HG03571 (cell line): Measurements from ENCODE around the gene HERC5.
"Not testable (repeated sequence)": the region's sequence is repeated elsewhere in the genome, so short reads cannot be mapped to it uniquely, and the experiment has no call there.

ENCODE experiments used
- ATAC-seq: cut with Tn5 transposase; IDR thresholded peaks from one replicate; pipeline ENCODE4 v1.9.1; 2021; ENCODE audit not compliant: unreplicated experiment

HERC5 gene

DNA sequence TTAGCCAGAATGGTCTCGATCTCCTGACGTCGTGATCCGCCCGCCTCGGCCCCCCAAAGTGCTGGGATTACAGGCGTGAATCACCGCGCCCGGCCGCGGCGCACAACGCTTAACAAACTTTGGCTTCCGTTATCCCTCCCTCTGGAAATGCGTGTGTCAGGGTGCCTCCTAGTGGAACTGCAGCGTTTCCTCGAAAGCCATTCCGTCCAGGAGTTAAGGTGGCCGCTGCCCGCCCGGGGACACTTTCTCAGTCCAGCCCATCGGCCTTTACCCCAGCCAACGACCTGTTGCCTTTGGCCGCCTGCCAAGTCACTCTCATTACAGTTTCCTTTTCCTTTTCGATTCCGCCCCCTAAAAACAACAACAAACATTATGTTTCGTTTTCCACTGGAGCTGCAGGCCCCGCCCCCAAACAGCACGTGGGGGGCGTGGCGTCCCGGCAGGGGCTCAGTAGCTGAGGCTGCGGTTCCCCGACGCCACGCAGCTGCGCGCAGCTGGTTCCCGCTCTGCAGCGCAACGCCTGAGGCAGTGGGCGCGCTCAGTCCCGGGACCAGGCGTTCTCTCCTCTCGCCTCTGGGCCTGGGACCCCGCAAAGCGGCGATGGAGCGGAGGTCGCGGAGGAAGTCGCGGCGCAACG, at the start of gene HERC5:
Gene HERC5 (plus strand): TSS at position 450 of the 637 bp plus-strand sequence. CDS start 151 bp downstream, at position 601.
- peak; percentile 95 for ATAC-seq

DNA sequence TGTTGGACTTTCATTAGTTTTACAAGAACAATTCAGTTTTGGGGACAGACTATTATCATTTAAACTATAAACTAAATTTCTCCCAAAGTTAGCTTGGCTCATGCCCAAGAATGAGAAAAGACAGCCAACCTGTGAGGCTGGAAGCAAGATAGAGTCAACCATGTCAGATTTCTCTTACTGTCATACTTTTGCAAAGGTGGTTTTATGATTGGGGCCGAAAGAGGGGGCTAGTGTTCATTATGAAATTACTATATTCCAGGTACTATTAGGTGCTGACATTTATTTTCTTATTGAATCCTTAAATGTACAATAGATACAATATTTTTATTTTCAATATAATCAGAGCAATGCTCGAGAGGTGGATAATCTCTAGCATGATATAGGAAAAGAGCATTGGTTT, 47.7 kb upstream of the HERC5 start:
- ATAC-seq: no peak

DNA sequence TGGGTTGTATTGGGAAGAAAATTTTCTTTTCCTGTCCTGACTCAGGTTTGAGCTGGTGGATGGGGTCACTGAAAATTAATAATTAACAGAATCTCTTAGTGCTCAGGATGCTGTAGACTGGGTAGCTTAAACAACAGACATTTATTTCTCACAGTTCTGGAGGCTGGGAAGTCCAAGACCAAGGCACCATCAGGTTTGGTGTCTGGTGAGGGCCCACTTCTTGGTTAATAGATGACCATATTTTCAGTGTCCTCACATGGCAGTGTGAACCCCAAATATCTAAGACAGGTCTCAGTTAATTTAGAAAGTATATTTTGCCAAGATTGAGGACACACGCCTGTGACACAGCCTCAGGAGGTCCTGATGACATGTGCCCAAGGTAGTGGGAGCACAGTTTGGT, 47.1 kb upstream of the HERC5 start:
- ATAC-seq: no peak

DNA sequence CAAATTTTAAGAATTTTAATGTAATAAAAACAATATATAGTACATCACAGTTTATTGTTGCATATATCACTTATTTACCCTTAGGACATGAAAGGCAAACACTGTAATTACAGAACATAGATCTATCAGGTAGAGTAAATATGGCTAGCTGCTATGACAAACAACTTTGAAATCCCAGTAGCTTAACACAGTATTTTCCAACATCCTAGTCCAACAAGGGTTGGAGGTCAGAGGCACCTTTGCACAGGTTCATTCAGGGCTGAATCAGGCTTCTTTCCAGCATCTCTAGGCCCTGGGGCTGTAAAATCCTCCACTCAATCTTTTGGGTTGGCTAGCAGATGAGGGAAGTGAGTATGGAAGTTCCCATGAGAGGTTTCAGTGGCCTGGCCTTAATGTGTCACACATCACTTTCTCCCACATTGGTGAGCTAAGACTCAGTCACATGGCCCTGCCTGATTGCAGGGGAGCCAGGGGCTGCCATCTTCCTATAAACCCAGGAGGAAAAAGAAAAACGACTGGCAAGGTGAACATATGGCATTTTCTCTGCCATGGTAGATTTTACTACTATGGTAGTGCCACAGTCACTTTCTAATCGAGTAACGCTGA, 45.3 kb upstream of the HERC5 start:
- no peak for ATAC-seq

DNA sequence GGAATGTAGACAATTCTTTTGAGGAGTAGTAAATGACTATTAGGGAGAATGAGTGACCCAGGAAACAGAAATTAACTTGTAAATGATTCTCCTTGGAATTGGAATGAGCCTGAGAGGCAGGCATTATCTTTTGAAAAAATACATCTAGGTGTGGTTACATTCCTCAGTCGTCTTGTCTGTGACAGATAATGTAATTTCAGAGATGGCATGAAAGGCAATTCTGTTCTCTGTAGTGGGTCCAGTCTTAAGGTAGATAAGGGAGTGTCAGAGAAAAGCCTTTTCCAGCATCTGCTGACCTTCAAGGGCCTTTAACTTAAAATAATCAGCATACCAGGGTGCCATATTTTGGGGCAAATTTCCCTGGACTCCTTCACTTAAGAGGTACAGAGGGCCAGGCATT, 43.1 kb upstream of the HERC5 start:
- no peak for ATAC-seq

DNA sequence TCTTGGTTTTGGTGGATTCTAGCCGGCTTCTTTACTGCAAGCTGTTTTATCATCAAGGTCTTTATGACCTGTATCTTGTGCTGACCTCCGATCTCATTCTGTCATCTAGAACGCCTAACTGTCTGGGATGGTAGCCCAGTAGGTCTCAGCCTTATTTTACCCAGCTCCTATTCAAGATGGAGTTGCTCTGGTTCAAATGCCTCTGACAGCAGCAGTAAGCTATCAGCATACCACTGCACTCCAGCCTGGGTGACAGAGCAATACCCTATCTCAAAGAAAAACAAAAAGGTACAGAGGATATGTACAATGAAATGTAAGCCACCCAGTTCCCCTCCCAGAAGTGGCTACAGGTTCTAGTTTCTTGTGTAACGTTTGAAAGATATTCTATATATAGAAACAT, 42.2 kb upstream of the HERC5 start:
- ATAC-seq: no peak

DNA sequence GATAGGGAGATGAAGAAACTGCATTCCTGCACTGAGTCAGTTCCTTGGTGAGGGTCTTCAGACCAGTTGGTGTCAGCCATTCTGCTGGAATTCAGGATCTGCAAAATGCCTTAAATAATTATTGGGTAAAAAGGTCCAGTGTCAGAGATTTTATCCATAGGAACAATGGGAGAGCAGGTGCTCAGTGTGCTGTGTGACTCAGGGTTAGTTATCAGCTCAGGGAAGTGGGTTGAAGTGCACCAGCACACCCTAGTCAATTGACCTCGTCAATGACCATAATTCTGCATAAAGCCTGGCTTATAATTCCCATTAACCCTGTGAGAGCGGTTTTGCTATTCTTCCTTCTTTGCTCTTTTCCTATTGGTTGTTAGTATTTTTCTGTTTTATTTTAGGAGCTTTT, 40.9 kb upstream of the HERC5 start:
- no peak for ATAC-seq

DNA sequence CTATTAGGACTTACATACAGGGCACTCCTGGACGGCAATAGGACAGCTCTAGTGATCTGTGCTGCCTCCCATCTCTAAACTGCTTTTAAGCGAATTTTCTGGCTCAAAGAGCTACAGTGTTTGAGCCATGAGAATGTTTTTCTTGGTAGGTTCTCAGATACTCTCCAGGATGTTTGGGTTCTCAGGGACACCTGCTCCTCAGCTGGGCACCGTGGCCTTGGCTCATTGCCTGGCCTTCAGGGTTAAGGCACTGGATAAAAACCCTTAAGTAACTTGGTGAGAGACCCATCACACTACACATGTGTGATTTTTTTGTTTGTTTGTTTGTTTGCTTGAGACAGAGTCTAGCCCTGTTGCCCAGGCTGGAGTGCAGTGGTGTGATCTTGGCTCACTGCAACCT, 38.5 kb upstream of the HERC5 start:
- ATAC-seq: no peak

DNA sequence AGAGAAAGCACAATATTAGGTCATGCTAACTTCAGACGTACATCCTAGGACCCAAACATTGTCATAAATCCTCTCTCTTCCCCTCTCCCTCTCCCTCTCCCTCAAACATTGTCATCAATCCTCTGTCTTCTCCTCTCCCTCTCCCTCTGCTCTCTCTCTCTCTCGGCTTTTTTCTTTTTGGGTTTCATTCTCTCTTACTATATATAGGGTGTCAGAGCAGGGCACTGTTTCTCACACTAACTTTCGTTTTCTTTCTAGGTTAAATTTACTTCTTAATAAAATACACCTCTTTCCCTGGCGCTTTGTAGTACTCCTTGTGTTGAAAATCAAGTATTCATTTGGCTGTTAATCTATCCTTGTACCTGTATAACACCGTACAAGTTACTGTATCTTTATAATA, 37.0 kb upstream of the HERC5 start:
- ATAC-seq: no peak

DNA sequence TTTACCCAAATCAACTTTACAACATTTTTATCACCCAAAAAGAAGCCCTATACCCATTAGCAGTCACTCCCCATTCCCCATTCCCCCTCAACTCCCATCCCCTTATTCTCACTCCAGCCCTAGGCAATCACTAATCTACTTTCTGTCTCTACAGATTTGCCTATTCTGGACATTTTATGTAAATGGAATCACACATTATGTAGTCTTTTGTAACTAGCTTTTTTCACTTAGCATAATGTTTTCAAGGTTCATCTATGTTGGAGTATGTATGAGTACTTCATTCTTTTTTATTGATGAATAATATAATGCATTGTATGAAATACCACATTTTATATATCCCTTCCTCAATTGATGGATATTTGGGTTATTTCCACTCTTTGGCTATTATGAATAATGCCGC, 36.1 kb upstream of the HERC5 start:
- no peak for ATAC-seq

DNA sequence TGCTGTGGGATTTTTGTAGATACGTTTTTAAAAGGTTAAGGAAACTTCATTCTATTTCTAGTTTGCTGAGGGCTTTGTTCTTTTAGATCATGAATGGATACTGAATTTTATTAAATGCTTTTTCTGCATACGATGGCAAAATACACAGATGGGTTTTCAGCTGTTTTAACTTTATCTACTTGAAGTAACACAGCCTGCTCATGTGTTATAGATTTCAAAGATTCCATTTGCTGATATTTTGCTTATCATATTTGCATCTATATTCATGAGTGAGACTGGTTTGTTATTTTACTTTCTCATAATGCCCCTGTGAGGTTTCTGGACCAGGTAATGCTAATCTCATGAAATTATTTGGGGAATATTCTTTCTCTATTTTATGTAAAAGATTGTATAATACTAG, 34.5 kb upstream of the HERC5 start:
- ATAC-seq: no peak

DNA sequence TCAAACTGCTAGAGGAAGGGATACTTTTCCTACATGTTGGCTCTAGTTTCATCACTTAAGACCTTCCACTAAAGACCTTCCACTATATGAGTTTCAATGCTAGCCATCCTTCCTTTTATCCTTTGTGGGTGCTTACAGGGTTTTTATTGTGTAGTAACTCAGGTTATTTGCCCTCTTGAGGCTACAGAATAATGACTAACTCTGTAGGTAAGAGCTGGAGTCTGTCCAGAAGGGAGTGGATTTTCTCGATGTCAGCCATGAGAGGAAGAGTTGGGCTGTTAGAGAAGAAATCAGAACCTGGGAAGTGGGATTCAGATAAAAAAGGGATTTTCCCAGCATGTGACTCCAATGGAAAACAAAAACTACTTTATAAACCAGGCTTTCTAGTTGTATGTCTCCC, 27.5 kb upstream of the HERC5 start:
- ATAC-seq: no peak

DNA sequence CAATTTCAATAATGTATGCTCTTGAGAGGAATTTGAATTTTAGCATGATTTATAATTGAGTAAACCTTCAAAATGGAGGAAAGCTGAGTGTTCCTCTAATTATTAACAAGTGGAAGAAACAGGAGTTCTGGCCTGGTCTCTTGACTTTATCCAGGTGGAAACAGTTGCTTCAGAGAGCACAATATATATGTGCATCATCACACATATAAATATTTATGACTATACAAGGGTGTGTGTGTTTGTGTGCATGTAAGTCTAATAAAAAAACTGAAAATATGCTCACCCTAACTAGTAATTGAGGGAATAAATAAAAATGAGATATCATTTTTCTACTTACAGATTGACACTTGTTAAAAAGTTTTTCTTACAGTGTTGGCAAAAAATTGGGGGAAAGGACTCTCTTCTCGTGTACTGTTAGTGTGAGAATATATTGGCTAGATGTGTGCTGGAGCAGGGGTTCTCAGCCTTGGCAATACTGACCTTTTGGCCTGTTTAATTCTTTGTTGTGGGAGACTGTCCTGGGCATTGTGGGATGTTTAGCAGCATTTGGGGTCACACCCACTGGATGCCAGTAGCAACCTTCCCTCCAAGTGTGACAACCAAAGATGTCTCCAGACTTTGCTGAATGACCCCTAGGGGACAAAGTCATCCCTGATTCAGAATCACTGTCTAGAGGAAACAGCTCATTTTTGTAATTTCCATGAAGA, 20.8 kb upstream of the HERC5 start:
- no peak for ATAC-seq

DNA sequence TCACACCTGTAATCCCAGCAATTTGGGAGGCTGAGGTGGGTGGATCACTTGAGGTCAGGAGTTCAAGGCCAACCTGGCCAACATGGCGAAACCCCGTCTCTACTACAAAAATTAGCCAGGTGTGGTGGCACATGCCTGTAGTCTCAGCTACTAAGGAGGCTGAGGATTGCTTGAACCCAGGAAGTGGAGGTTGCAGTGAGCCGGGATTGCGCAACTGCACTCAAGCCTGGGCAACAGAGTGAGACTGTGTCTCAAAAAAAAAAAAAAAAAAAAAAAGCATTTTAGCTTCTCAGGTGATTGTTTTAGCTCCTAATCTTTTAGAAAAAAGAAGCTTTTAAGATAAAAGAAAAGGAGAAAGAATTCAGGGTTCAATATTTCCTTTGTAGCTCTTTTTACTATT, 19.0 kb upstream of the HERC5 start:
- ATAC-seq: not testable (repeated sequence)

DNA sequence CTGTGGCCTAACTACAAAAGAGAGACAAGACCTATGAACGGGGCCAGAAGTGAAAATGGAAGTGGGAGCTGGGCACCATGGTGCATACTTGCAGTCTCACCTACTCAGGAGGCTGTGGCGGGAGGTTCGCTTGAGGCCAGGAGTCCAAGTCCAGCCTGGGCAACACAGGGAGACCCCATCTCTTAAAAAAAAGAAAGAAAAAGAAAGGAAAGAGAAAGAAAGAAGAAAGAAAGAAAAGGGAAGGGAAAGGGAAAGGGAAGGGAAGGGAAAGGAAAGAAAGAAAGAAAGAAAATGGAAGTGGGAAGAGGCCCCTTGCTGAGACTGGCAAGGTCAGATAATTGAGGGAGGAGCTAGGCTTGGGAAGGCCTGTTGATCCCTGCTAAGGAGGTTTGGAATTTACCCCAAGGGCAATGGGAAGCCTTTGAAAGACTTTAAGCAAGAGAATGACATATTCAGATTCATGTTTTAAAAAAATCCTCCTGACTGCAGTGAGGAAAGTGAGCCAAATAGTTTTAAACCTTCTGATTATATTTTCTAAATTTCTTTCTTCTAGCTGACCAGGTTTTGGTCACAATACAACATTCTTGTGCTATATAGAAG, 17.7 kb upstream of the HERC5 start:
- ATAC-seq: no peak

DNA sequence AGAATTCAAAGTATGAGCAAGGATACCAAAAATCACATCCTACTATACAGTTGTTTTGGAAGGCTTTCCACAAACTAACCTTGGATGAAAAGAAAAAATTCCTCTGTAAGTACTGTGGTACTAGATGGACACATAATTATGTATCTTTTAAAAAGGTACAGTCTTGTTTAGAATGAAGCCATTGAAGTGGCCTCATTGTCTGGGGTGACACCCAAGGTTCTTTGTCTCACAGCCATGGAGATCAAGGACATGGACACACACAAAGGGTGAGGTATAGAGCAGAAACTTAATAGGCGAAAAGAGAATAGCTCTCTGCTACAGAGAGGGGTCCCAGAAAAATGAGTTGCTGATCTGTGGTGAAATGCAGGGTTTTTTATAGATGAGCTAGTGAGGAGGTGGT, 16.8 kb upstream of the HERC5 start:
- no peak for ATAC-seq

DNA sequence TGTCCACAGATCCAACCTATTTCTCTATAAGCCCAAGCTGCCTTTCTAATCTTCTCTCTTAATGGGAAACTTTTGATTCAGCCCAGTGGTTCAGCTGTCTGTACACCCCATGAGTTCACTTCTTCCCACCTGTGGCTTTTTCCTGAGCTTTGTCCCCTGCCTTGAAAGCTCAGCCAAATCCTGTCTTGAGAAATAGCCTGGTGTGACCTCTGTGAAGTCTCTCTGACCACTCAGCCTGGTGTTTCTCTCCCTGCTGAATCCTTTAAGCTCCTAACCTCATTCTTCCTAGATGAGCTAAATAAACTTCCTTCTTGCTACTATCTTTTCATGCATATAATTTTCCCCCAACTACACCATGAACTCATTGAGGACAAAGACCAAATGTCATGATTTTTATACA, 15.2 kb upstream of the HERC5 start:
- ATAC-seq: no peak

DNA sequence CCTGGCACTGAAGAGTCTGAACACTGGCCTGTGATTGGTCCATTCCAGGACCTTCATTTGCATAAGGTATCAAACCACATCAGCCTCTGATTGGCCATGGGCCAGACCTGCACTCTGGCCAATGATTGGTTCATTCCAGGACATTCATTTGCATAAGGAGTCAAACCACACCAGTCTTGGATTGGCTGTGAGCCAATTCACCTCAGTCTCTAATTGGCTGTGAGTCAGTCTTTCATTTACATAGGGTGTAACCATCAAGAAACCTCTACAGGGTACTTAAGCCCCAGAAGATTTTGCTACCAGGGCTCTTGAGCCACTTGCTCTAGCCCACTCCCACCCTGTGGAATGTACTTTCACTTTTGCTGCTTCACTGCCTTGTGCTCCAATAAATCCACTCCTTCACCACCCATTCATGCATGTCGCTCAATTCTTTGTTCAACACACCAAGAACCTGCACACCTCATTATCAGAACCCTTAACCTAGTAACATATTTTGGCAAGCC, 14.2 kb upstream of the HERC5 start:
- no peak for ATAC-seq

DNA sequence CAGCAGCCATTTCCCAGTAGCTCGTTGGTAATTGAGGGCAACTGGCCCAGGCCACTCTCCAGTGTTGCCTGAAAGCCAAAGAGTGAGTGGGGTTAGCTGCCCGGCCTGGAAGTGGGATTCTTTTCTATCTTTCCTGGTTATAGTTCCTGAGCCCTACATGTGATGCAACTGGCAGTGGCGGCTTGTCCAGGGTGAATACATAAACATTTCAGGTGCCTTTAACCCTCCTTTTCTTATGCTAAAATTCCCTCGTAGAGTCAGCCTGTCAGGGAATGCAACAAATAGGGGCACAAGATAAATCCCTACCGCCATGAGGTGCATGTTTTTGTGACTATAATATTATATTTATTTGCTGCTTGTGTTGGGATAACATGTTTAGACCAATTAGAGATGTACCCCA, 13.4 kb upstream of the HERC5 start:
- ATAC-seq: no peak

DNA sequence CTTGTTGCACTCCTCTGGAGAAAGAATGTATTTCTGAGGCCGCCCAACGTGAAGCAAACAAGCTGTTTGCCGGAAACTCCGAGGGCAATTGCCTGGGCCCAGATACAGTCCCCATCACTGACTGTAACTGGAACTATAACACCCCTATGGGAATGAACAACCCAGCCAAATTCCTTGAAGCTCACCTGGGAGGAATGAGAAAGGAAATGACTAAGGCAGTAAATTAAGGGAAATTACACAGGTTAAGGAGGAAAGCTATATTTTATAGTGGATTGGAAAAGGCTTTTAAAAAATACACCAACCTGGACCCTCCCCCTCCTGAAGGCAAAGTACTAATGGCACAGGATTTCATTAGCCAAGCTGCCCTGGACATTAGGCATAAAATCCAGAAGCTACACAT, 11.7 kb upstream of the HERC5 start:
- ATAC-seq: no peak

DNA sequence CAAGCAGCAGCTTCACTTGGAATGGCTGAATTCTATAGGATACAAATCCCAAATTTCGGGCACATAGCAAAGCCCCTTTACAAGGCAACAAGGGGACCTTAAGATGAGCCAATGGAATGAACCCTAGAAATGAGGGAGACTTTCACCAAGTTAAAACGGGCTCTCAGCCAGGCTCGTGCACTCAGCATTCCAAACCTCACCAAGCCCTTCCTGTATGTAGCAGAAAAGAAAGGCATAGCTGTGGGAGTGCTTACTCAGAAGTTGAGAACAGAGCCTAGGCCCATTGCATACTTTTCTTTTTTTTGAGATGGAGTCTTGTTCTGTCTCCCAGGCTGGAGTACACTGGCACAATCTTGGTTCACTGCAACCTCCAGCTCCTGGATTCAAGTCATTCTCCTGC, 10.8 kb upstream of the HERC5 start:
- ATAC-seq: no peak
